Fibroblast of pulmonary artery (primary cell): ENCODE data around the gene C9.
"Not testable (repeated sequence)": the region's sequence is repeated elsewhere in the genome, so short reads cannot be mapped to it uniquely, and the experiment has no call there.

Experiments
- DNase-seq: peaks from one replicate; pipeline ENCODE4 v3.0.0-alpha.2; 2010; ENCODE audit warnings: low read depth
- H3K4me3 ChIP-seq: replicated peaks from 2 replicates; pipeline ENCODE4 v1.5.1; 2011; ENCODE audit warnings: low read depth, mild to moderate bottlenecking, control low read depth, low read length, moderate library complexity
- TF ChIP-seq, protein P1 (sequence below): IDR thresholded peaks from 2 replicates; pipeline ENCODE4 v1.5.1; 2011; ENCODE audit warnings: mild to moderate bottlenecking, control low read depth, low read length, inconsistent platforms; ENCODE audit errors: missing control alignments

The C9 gene

DNA sequence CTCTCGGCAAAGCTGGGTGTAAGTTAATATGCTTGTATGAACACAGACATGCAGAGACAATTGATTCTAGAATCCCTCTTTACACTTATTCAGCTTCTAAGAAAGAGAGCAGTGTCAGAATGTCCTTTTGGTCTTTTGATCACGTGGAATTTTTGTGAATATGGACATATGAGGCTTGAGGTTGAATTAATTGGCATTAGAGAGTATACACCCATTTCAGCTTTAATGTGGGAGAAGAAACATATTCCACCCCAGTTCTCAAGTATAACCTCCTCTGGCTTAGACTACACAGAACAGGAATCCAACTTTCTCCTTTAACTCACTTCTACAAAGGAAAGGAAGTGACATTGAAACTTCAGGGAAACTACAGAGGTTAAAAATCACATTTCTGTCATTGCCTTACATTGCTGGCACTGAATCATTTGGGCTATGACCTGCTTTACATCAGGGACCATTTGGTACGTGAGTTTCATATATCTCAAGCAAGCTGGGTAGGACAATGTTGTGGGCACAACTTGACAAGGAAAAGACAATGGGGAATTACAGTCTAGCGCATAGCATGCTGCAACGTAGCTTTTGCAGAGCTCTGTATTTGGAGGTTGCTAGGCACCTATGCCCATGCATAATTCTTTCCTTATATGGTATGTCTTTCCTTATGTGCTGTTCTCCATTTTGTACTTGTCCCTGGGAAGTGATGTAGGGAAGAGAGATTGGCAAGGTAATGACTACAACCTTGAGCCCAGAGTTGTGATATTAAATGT is 41.0 kb upstream of the C9 start:
- no peak for DNase-seq
- no peak overlapping the region for H3K4me3 ChIP-seq
- TF ChIP-seq, protein P1, sequence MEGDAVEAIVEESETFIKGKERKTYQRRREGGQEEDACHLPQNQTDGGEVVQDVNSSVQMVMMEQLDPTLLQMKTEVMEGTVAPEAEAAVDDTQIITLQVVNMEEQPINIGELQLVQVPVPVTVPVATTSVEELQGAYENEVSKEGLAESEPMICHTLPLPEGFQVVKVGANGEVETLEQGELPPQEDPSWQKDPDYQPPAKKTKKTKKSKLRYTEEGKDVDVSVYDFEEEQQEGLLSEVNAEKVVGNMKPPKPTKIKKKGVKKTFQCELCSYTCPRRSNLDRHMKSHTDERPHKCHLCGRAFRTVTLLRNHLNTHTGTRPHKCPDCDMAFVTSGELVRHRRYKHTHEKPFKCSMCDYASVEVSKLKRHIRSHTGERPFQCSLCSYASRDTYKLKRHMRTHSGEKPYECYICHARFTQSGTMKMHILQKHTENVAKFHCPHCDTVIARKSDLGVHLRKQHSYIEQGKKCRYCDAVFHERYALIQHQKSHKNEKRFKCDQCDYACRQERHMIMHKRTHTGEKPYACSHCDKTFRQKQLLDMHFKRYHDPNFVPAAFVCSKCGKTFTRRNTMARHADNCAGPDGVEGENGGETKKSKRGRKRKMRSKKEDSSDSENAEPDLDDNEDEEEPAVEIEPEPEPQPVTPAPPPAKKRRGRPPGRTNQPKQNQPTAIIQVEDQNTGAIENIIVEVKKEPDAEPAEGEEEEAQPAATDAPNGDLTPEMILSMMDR, result no peak

DNA sequence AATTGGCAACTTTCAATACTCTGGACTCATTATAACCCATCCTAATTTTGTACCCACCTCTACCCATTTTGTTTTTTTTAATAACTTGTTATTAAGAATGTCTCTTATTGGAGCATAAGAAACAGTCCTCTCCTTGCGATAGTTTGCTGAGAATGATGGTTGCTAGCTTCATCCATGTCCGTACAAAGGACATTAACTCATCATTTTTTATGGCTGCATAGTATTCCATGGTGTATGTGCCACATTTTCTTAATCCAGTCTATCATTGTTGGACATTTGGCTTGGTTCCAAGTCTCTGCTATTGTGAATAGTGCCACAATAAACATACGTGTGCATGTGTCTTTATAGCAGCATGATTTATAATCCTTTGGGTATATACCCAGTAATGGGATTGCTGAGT is 39.5 kb upstream of the C9 start:
- not testable (repeated sequence) for H3K4me3 ChIP-seq, DNase-seq

DNA sequence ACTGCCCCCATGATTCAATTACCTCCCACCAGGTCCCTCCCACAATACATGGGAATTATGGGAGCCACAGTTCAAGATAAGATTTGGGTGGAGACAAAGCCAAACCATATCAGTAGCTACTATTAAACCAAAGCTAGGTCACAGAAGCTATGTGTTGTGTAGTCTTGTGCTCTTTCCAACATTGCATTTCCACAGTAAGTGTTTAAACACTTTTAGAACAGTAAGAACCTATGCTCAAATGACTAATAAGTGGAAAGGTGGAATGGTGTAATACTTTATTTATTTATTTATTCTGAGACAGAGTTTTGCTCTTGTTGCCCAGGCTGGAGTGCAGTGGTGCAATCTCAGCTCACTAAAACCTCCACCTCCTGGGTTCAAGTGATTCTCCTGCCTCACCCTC is 37.8 kb upstream of the C9 start:
- DNase-seq, H3K4me3 ChIP-seq: not testable (repeated sequence)

DNA sequence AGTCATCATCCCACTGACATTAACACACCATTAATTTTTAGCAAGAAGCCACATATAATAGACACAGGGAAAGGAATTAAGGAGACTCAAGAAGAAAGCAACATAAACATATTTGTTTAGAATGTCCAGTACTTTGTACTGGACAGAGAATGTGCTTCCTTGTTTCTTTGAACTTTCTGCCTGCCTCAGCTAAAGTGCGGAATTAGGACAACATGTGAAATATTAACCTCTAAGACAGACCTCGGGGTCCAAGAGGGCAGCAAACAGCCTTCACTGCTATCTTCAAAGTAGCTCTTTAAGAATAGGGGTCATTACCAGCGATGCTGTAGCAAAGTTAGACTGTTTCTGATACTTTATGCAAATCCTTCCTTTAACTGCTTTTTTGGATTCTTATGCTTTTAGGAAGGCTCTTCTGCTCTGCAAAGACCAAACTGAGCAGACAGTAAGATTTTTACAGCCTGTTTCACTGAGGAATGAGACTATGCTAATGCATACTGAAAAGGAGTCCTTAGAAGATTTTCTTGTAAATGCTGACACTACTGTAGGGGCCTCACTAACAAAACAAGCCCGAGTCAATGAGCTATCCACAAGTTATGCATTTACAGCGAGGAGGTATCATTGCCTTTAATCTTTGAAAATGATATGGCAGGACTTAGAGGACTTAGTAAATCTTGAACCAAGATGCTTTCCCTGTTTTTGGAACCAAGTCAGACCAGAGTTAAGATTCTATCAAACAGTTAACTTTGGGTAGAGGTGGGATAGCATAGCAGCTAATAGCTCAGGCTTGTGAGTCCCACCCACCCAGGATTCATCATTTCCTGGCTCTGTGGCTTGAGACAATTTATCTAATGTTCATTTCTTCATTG is 36.7 kb upstream of the C9 start:
- TF ChIP-seq, protein P1, result no peak
- H3K4me3 ChIP-seq, result no peak overlapping the region
- DNase-seq, result no peak

DNA sequence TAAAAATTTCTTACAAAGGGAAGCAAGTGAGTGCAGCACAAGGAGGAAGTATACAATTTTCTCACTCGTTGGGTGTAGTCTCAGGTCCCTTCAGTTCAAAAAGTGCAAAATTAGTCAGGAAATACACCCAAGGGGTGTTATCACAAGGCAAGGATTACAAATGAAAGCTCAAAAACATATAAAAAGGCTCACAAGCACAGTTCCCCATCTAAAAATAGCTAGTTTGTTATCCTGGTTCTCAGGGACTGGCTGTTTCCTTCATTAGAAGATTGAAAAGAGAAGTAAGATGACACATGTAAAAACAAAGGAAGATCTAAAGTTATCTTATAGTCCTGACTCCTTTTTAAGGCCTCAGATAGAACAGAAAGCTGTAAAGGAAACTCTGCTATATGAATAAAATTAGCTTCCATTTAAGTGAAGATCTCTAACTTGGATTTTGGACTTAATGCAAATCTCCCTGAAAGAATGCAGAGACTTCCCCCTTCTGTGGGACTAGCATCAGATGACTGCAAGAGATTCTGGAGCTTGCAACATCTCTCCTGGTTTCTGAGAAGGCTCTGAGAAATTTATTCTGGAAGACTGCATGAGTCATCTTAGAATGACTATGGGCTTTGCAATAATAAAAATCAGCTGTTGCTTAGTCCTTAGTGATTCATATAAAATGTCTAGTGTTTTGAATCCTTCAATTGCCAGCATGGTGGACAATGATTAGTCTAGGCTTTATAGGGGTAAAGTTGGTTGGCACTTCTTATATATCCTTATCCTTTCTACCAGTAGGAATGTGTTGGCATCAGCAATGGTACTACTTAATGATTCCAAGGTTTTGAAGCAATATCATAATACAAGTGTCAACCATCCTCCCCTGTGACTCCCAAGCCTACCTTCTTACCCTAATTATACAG is 35.1 kb upstream of the C9 start:
- DNase-seq, result peak; percentile 99
- H3K4me3 ChIP-seq, result no peak overlapping the region
- TF ChIP-seq, protein P1, result no peak

DNA sequence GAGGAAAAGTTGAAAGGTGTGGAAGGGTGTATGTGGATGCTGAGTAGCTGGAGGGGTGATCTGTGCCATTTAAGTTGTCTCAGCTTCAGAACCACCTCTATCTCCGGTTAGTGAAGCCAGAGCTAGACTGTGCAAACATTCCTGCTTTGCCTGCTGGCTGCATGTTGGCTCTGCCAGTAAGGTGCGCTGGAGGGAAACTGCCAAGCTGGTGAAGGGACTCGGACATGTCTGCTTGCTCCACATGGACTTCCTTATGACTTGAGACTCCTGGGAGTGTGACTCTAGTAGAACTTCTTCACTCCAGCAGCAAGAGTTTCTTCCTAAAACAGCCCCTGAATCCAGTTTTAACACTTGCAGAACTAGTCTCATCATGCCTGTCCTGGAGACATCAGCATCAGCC is 32.5 kb upstream of the C9 start:
- DNase-seq, result no peak
- TF ChIP-seq, protein P1, result no peak

DNA sequence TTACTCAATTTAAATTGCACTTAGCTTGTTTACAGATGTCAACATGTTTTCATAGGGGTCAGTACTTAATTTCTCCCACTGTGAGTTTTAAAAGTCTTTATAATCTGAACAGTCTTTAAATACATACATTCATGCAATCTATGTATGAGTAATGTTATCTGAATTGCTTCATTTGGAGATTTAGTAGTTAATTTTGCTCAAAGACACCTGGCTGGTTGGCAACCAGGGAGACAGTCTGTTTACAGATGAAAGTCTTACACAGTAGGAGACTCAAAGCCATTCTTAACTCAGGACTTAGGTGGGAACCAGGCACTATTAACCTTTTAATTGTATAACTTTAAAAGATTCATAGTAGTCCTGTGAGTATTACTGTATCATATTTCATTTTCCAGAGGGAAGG is 31.2 kb upstream of the C9 start:
- DNase-seq, result no peak
- no peak overlapping the region for H3K4me3 ChIP-seq
- TF ChIP-seq, protein P1, result no peak

More for the DNA sequence above, 32.5 kb upstream of the C9 start:
- no peak overlapping the region for H3K4me3 ChIP-seq
